ENCODE data around the gene PICK1. TPM values are rescaled to one million over a fixed set of nuclear protein-coding genes. Genes with fewer than 3 reads are reported as not detected.

The PICK1 gene
- total RNA-seq = 10 to 100 TPM; 16.1 to 43.0 (median 31.6) TPM

DNA sequence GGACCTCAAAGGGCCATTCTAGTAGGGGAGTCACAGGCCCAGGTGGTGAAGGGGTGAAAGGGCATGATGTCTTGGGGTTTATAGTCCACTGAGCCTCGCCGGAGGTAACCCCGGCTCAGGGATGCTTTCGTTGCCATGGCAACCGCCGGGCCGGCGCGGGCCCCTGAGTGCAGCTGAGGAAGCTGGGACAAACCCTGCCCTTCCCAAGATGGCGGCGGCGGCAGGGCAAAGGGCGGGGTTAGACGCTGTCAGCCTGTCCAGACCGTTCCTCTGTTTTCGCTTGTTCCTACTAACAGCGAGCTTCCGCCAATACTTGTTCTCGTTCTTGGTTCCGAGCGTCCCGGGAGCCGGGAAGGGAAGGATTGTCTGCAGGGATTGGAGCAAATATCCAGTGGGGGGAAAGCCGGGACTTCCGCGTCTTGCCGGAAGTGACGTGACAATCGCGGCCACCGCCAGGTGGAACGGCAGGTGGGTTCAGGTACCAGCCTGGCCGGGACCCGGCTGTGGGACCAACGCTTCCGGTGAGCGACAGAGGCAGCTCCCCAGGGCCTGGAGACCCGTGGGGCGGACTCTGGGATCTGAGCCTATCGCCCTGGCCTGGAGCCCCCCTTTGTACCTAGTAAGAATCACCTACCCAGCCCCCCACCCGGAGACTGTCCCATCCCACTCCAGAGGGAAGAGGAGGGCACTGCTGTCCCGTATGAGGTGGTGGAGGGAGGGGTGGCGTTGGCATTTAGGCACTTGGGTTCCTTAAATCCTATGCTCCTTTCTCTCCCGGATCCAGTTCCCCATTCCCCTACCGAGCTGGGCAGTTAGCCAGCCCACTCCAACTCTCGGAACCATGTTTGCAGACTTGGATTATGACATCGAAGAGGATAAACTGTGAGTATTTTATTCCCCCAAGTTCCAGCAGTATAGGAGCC is at the start of gene PICK1:
TSS of gene PICK1 (plus strand) at position 436 of the 923 bp plus-strand sequence. CDS start at position 842, 406 bp downstream.
- ATAC-seq (ENCODE audit: low FRiP score) = peak; percentile 94
- peak; percentile 56 for DNase-seq (ENCODE audit: low spot score)
- TF ChIP-seq, protein P1, sequence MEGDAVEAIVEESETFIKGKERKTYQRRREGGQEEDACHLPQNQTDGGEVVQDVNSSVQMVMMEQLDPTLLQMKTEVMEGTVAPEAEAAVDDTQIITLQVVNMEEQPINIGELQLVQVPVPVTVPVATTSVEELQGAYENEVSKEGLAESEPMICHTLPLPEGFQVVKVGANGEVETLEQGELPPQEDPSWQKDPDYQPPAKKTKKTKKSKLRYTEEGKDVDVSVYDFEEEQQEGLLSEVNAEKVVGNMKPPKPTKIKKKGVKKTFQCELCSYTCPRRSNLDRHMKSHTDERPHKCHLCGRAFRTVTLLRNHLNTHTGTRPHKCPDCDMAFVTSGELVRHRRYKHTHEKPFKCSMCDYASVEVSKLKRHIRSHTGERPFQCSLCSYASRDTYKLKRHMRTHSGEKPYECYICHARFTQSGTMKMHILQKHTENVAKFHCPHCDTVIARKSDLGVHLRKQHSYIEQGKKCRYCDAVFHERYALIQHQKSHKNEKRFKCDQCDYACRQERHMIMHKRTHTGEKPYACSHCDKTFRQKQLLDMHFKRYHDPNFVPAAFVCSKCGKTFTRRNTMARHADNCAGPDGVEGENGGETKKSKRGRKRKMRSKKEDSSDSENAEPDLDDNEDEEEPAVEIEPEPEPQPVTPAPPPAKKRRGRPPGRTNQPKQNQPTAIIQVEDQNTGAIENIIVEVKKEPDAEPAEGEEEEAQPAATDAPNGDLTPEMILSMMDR (IDR thresholded peaks at IDR 0.05) = no peak

DNA sequence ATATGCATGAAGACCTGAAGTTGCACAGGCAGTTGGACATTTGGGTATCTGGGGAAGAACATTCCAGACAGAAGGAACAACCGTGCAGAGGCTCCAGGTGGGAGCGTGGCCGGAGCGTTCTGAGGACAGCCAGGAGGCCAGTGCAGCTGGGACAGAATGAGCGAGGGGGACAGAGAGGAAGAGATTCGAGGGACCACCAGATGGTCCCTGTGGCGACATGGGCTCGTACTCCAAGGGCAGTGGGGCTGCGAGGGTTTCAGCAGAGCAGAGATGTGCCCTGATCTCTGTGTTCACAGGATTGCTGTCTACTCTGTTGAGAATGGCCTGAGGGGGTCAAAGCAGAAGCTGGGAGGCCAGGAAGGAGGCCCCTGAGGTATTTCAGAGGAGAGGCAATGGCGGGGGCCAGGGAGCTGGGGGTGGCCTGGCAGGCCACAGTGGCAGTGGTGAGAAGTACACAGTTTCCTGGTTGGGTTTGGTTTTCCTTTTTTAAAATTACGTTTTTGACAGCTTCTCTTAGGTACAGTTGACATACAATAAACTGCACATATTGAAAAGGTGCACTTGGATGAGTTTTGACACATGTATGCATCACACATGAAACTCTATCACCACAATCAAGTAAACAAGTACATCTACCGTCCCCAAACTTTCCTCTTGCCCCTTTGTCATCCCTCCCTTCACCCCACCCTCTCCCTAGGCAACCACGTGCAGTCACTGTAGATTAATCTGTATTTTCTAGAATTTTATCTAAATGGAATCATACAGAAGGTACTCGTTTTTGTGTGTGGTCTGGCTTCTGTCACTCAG is 48.0 kb upstream of the PICK1 start:
- no peak for ATAC-seq (ENCODE audit: low FRiP score)
- TF ChIP-seq, protein P1 (IDR thresholded peaks at IDR 0.05) = no peak
- DNase-seq (ENCODE audit: low spot score) = no peak

DNA sequence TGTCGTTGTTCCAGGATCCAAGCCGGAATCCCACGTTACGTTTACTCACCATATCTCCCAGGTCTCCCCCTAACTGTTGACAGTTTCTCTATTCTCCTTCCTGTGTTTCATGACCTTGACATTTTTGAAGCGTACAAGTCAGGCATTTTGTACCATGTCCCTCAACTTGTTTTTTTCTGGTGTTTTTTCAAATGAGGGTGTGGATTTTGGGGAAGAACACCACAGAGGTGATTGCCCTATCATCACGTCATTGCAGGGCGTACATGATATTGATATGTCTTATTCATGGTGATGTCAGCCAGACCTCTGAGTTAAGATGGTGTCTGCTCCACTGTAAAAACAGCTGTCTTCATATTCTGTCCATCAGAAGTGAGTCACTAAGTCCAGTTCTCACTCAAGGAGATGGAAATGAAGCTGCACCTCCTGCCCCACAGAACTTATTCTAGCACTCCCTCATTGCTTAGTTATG is 44.6 kb upstream of the PICK1 start:
- no peak for ATAC-seq (ENCODE audit: low FRiP score)

DNA sequence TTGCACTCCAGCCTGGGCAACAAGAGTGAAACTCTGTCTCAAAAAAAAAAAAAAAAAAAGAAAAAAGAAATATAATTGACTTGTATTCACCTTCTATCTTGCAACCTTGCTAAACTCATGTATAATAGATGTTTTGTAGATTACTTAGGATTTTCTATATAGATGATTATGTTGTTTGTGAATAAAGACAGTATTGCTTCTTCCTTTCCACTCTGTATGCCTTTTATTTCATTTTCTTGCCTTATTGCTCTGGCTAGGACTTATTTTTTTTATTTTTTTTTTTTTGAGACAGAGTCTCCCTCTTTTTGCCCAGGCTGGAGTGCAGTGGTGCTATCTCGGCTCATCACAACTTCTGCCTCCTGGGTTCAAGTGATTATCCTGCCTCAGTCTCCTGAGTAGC is 43.1 kb upstream of the PICK1 start:
- ATAC-seq (ENCODE audit: low FRiP score) (no peak), DNase-seq (ENCODE audit: low spot score) (no peak)
- TF ChIP-seq, protein P1 (IDR thresholded peaks at IDR 0.05) = no peak

More for the DNA sequence above, 44.6 kb upstream of the PICK1 start:
- DNase-seq (ENCODE audit: low spot score) = no peak
- TF ChIP-seq, protein P1 (IDR thresholded peaks at IDR 0.05) = no peak

DNA sequence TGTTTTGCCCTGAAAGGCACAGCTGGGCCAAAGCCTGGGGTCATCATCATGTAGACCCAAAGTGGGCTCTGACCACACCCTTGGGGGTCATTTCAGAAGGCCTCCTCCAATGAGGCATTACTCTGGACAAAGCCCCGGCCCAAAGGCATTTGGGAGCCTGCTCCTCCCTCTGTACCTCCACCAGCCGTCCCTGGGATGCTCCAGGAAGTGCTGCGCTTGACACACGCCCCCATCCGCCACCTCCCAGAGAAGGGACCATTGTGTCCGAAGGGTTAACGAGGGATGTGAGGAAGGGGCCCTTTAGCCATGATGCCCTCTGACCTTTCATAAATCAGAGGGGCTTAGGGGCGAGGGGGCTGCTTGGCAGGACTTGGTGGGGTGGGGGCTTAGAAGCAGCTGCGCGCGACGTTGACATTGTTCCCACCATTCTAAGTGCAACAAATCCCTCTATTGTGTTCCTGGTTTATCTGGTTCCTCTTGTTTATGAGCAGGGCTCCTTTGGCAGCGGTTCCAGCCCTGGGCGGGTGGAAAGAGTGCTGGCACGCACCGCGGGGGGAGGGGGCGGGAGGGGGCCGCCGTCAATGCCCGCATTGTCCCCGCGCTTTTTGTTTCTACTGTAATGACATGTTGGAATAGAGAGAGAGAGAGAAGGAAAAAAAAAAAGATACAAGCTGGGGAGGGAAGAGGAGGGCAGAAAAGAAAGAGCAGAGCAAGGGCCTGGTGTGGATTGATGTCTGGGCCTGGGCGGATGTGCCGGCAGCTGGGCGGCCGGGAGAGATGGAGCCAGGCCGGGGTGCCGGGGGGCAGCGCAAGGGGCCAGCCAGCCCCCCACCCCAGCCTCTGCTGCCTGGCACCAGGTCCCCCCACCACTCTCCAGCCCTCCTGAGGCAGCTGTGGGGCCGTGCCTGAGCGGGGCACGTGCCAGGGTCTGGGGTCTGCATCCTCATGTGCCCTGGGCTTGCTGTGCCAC is 40.7 kb upstream of the PICK1 start:
- no peak for ATAC-seq (ENCODE audit: low FRiP score)
- DNase-seq (ENCODE audit: low spot score) = no peak
- TF ChIP-seq, protein P1 (IDR thresholded peaks at IDR 0.05) = no peak

DNA sequence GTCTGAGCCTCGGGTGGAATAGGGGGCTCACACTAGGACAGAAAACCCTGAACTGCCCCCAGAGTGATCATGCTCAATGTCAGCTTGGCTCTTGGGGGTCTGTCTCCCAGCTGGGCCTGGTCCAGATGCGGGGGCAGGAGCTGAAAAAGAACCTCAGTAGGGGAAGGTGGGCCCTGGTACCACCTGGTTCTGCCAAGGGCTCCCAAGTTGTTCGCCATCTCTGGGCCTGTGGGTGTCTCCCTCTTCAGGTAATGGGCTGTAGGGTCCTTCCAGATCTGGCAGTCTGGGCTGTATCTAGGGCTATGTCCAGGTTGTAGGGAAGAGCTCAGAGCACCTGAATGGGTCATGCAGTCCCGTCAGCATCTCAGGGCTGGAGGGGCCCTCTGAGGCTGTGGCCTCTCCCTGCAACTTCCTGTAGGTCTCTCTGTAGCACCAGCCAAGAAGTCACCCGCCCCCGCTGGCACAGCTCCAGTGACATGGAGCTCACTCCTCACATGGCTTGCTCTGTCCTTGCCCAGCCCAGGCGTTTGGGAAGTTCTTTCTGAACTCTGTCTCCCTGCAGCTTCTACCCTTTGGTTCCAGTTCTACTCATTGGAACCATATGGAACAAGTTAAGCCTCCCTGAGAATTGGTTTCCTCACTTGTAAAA is 39.8 kb upstream of the PICK1 start:
- ATAC-seq (ENCODE audit: low FRiP score) = peak; percentile 56
- peak; percentile 33 for DNase-seq (ENCODE audit: low spot score)
- TF ChIP-seq, protein P1 (IDR thresholded peaks at IDR 0.05) = no peak

Data from omental fat pad (tissue), 4 donors.